Liver (tissue), 9 donors: ENCODE measurements around the gene CLPTM1. TPM values are rescaled to one million over a fixed set of nuclear protein-coding genes. Genes with fewer than 3 reads are reported as not detected.

Source experiments
- DNase-seq: peaks from one replicate; pipeline ENCODE4 v3.0.0-alpha.2; 2017; ENCODE audit warnings: low spot score
- H3K27ac ChIP-seq, 2 donors: one replicate each; pipeline ENCODE4 v1.7.0; 2013; ENCODE audit warnings: inconsistent platforms in 2 of 2, low read length in 2 of 2, control low read depth in 1 of 2, low read depth in 1 of 2, mild to moderate bottlenecking in 1 of 2
- H3K27me3 ChIP-seq, 4 donors: one replicate each; pipeline versions ENCODE4 v1.6.1 to v1.7.0; 2013; ENCODE audit warnings: low read length in 3 of 4, inconsistent platforms in 1 of 4, mild to moderate bottlenecking in 1 of 4, moderate library complexity in 1 of 4; ENCODE audit not compliant: control insufficient read depth in 4 of 4, insufficient read depth in 4 of 4
- H3K36me3 ChIP-seq, 4 donors: one replicate each; pipeline versions ENCODE4 v1.6.1 to v1.7.0; 2013; ENCODE audit warnings: low read length in 3 of 4, mild to moderate bottlenecking in 3 of 4, low read depth in 1 of 4, moderate library complexity in 1 of 4; ENCODE audit not compliant: control insufficient read depth in 4 of 4, insufficient read depth in 3 of 4
- H3K4me1 ChIP-seq, 4 donors: one replicate each; pipeline versions ENCODE4 v1.6.1 to v1.7.0; 2013; ENCODE audit warnings: low read length in 3 of 4, mild to moderate bottlenecking in 3 of 4, moderate library complexity in 1 of 4; ENCODE audit not compliant: control insufficient read depth in 4 of 4, insufficient read depth in 4 of 4
- H3K4me3 ChIP-seq, 3 donors: one replicate each; pipeline versions ENCODE4 v1.6.1 to v1.7.0; 2013; ENCODE audit warnings: low read length in 3 of 3, control low read depth in 1 of 3, low read depth in 1 of 3, mild to moderate bottlenecking in 1 of 3
- H3K9ac ChIP-seq, 2 donors: one replicate each; pipeline ENCODE4 v1.7.0; 2013; ENCODE audit warnings: low read length in 2 of 2, mild to moderate bottlenecking in 2 of 2, moderate library complexity in 2 of 2, control low read depth in 1 of 2, low read depth in 1 of 2
- H3K9me3 ChIP-seq, 4 donors: one replicate each; pipeline versions ENCODE4 v1.6.1 to v1.7.0; 2013; ENCODE audit warnings: low read length in 3 of 4; ENCODE audit not compliant: control insufficient read depth in 4 of 4
- EGR1 ChIP-seq, 2 donors: IDR thresholded peaks; 2 replicates each; pipeline ENCODE4 v1.6.1; 2016 to 2018; ENCODE audit warnings: antibody characterized with exemption in 2 of 2, low read depth in 2 of 2
- FOXA1 ChIP-seq: IDR thresholded peaks from 2 replicates; pipeline ENCODE4 v1.6.1; 2016; ENCODE audit warnings: antibody characterized with exemption
- FOXA2 ChIP-seq: IDR thresholded peaks from 2 replicates; pipeline ENCODE4 v1.6.1; 2016; ENCODE audit warnings: antibody characterized with exemption
- GABPA ChIP-seq, 2 donors: IDR thresholded peaks in 1 of 2; conservative IDR thresholded peaks in 1 of 2; 2 replicates each; pipeline ENCODE4 v1.6.1; 2016; ENCODE audit warnings: antibody characterized with exemption in 2 of 2, mild to moderate bottlenecking in 1 of 2, moderate library complexity in 1 of 2
- HNF4A ChIP-seq, 2 donors: conservative IDR thresholded peaks; 2 replicates each; pipeline ENCODE4 v1.6.1; 2016; ENCODE audit warnings: antibody characterized with exemption in 2 of 2, mild to moderate bottlenecking in 2 of 2
- HNF4G ChIP-seq: IDR thresholded peaks from 2 replicates; pipeline ENCODE4 v1.6.1; 2016; ENCODE audit warnings: antibody characterized with exemption
- JUND ChIP-seq, 2 donors: IDR thresholded peaks; 2 replicates each; pipeline ENCODE4 v1.6.1; 2016; ENCODE audit warnings: antibody characterized with exemption in 2 of 2
- NR2F2 ChIP-seq: IDR thresholded peaks from 2 replicates; pipeline ENCODE4 v1.6.1; 2016; ENCODE audit warnings: antibody characterized with exemption
- RAD21 ChIP-seq, 2 donors: IDR thresholded peaks; 2 replicates each; pipeline ENCODE4 v1.6.1; 2016; ENCODE audit warnings: antibody characterized with exemption in 2 of 2, mild to moderate bottlenecking in 2 of 2
- RXRA ChIP-seq, 2 donors: IDR thresholded peaks; 2 replicates each; pipeline ENCODE4 v1.6.1; 2017 to 2018; ENCODE audit warnings: antibody characterized with exemption in 2 of 2, mild to moderate bottlenecking in 1 of 2
- SP1 ChIP-seq: IDR thresholded peaks from 2 replicates; pipeline ENCODE4 v1.6.1; 2018; ENCODE audit warnings: antibody characterized with exemption, mild to moderate bottlenecking
- TAF1 ChIP-seq: conservative IDR thresholded peaks from 2 replicates; pipeline ENCODE4 v1.6.1; 2016; ENCODE audit warnings: antibody characterized with exemption, mild to moderate bottlenecking
- YY1 ChIP-seq: IDR thresholded peaks from 2 replicates; pipeline ENCODE4 v1.6.1; 2016; ENCODE audit warnings: antibody characterized with exemption, mild to moderate bottlenecking
- WGBS: extraction: QIAGEN DNeasy Blood & Tissue Kit; methylation state at CpG from one replicate; pipeline ENCODE4 v1.1.7; 2013; 5-methylcytosine and 5-hydroxymethylcytosine counted together
- polyA plus RNA-seq, 2 donors: library from polyadenylated mRNA; stranded (reverse) in 1 of 2; unstranded in 1 of 2; fragments of 200-250 nt in 1 of 2; fragments of >200 nt in 1 of 2; fragmentation: Nextera tagmentation in 1 of 2; extraction: Ambion mirVana in 1 of 2; gene quantifications; one replicate each; pipeline versions ENCODE4 v1.2.1 to v1.2.3, GENCODE V29; 2013 to 2015
- total RNA-seq, 2 donors: library from RNA; depleted of rRNA; stranded (reverse); fragments of >200 nt; gene quantifications; one replicate each; pipeline ENCODE4 v1.2.3, GENCODE V29; 2014
- TF ChIP-seq, protein P1 (sequence below): IDR thresholded peaks from 2 replicates; pipeline ENCODE4 v1.6.1; 2016; ENCODE audit warnings: antibody characterized with exemption
- TF ChIP-seq, protein P2 (sequence below): fragments of 150-350 bp; IDR thresholded peaks from 2 replicates; pipeline ENCODE4 v1.5.1; 2017; ENCODE audit warnings: improper control_type of control experiment, low read depth, low read length; ENCODE audit not compliant: missing input control
- TF ChIP-seq, protein P3 (sequence below): IDR thresholded peaks from 2 replicates; pipeline ENCODE4 v1.6.1; 2016; ENCODE audit warnings: antibody characterized with exemption
- TF ChIP-seq, protein P4 (sequence below): IDR thresholded peaks from 2 replicates; pipeline ENCODE4 v1.6.1; 2016; ENCODE audit warnings: antibody characterized with exemption, mild to moderate bottlenecking
- TF ChIP-seq, protein P5 (sequence below): IDR thresholded peaks from 2 replicates; pipeline ENCODE4 v1.6.1; 2016; ENCODE audit warnings: antibody characterized with exemption
- donor health status: healthy.
- donor health status: healthy.
- donor health status: healthy.
- donor health status: healthy.
- donor health status: healthy.

The CLPTM1 gene
- total and polyA plus RNA-seq, 4 donors = 35.8 to 94.5 (median 51.5) TPM

DNA sequence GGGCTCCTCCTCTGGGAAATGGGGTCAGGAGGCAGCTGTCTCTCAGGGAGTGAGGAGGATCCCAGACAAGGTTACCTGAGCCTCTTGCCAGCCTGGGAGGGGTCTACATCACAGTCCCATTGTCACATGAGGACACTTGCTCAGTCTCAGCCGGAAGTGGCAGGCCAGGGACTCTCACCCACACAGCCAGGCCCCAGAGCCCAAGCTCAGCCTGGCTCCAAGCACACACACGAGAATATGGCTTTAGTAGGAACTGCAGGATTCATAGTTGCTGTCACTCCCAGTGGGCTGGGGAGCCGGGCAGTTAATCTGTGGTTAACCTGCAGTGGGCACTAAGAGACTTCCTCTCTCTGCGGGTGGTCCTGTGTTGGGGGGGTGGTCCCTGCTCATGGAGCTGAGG lies 30.3 kb downstream of the CLPTM1 start (continued):
- TF ChIP-seq, protein P1, sequence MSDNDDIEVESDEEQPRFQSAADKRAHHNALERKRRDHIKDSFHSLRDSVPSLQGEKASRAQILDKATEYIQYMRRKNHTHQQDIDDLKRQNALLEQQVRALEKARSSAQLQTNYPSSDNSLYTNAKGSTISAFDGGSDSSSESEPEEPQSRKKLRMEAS = no peak
- TF ChIP-seq JUND (IDR thresholded peaks at IDR 0.05) = no peak

DNA sequence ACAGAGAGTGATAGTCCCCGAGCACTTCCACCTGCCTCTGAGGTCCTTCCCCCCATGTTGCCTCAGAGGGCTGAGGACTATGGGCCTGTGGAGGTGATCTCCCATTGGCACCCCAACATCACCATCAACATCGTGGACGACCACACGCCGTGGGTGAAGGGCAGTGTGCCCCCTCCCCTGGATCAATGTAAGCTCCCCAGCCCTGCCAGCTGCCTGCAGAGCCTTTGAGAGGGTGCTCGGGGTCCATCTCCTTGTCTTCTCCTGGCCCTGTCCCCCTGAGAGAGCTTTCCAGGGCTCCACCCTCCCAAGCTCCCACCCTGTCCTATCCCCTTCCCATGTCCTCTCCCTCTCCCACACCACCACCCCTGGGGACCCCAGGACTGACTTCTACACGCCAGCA lies 31.2 kb downstream of the CLPTM1 start:
- H3K9me3 ChIP-seq = no peaks in the 10 kb centered on the region
- no peaks in the 10 kb centered on the region for H3K27me3 ChIP-seq
- TF ChIP-seq JUND (IDR thresholded peaks at IDR 0.05) (no peak), RAD21 (IDR thresholded peaks at IDR 0.05) (no peak), HNF4G (no peak), EGR1 (IDR thresholded peaks at IDR 0.05; ENCODE audit: low read depth in 2 of 2) (no peak), FOXA1 (no peak), NR2F2 (no peak), FOXA2 (no peak), RXRA (IDR thresholded peaks at IDR 0.05) (no peak), GABPA (IDR thresholded peaks at IDR 0.05 in 1 of 2, conservative IDR thresholded peaks at IDR 0.05 in 1 of 2) (no peak), YY1 (no peak), SP1 (no peak), TAF1 (no peak), HNF4A (conservative IDR thresholded peaks at IDR 0.05) (no peak)
- TF ChIP-seq, protein P2, sequence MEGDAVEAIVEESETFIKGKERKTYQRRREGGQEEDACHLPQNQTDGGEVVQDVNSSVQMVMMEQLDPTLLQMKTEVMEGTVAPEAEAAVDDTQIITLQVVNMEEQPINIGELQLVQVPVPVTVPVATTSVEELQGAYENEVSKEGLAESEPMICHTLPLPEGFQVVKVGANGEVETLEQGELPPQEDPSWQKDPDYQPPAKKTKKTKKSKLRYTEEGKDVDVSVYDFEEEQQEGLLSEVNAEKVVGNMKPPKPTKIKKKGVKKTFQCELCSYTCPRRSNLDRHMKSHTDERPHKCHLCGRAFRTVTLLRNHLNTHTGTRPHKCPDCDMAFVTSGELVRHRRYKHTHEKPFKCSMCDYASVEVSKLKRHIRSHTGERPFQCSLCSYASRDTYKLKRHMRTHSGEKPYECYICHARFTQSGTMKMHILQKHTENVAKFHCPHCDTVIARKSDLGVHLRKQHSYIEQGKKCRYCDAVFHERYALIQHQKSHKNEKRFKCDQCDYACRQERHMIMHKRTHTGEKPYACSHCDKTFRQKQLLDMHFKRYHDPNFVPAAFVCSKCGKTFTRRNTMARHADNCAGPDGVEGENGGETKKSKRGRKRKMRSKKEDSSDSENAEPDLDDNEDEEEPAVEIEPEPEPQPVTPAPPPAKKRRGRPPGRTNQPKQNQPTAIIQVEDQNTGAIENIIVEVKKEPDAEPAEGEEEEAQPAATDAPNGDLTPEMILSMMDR = no peak
- TF ChIP-seq, protein P1 = no peak
- TF ChIP-seq, protein P3, sequence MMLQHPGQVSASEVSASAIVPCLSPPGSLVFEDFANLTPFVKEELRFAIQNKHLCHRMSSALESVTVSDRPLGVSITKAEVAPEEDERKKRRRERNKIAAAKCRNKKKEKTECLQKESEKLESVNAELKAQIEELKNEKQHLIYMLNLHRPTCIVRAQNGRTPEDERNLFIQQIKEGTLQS = no peak
- TF ChIP-seq, protein P4, sequence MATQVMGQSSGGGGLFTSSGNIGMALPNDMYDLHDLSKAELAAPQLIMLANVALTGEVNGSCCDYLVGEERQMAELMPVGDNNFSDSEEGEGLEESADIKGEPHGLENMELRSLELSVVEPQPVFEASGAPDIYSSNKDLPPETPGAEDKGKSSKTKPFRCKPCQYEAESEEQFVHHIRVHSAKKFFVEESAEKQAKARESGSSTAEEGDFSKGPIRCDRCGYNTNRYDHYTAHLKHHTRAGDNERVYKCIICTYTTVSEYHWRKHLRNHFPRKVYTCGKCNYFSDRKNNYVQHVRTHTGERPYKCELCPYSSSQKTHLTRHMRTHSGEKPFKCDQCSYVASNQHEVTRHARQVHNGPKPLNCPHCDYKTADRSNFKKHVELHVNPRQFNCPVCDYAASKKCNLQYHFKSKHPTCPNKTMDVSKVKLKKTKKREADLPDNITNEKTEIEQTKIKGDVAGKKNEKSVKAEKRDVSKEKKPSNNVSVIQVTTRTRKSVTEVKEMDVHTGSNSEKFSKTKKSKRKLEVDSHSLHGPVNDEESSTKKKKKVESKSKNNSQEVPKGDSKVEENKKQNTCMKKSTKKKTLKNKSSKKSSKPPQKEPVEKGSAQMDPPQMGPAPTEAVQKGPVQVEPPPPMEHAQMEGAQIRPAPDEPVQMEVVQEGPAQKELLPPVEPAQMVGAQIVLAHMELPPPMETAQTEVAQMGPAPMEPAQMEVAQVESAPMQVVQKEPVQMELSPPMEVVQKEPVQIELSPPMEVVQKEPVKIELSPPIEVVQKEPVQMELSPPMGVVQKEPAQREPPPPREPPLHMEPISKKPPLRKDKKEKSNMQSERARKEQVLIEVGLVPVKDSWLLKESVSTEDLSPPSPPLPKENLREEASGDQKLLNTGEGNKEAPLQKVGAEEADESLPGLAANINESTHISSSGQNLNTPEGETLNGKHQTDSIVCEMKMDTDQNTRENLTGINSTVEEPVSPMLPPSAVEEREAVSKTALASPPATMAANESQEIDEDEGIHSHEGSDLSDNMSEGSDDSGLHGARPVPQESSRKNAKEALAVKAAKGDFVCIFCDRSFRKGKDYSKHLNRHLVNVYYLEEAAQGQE = no peak
- TF ChIP-seq, protein P5, sequence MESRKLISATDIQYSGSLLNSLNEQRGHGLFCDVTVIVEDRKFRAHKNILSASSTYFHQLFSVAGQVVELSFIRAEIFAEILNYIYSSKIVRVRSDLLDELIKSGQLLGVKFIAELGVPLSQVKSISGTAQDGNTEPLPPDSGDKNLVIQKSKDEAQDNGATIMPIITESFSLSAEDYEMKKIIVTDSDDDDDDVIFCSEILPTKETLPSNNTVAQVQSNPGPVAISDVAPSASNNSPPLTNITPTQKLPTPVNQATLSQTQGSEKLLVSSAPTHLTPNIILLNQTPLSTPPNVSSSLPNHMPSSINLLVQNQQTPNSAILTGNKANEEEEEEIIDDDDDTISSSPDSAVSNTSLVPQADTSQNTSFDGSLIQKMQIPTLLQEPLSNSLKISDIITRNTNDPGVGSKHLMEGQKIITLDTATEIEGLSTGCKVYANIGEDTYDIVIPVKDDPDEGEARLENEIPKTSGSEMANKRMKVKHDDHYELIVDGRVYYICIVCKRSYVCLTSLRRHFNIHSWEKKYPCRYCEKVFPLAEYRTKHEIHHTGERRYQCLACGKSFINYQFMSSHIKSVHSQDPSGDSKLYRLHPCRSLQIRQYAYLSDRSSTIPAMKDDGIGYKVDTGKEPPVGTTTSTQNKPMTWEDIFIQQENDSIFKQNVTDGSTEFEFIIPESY = no peak
- 92% methylated on average over 7 of the region's 7 CpGs for WGBS
- no peak overlapping the region for H3K4me3 ChIP-seq
- no peak overlapping the region for H3K9ac ChIP-seq
- H3K4me1 ChIP-seq = no peaks in the 10 kb centered on the region
- peaks cover 7 to 75% (median 31%) of the 10 kb centered on the region in 4 donors for H3K36me3 ChIP-seq
- H3K27ac ChIP-seq = no peak overlapping the region
- DNase-seq = no peak
